ENCODE measurements around the gene INPP5A.

DNA sequence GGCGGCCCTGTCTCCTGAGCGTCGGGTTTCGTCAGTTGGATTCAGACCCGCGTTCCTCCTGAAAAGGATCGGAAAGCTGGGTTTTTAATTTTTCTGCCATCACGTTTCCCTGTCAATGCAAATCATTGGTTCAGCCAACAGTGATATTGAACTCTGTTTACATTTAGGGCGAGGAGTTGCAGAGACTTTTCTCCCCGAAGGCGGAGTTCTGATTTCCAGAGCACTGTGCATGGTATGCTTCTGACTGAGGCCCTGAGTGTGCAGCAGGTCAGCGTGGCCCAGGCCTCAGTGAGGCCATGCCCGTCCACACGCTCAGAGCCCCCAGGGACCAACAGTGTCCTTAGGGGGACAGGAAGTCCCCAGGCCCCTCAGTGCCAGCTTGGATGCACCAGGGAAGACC lies 221.3 kb downstream of the INPP5A start:
- TF ChIP-seq POLR2A (IDR thresholded peaks at IDR 0.05), result no peak
- TF ChIP-seq, protein P1, sequence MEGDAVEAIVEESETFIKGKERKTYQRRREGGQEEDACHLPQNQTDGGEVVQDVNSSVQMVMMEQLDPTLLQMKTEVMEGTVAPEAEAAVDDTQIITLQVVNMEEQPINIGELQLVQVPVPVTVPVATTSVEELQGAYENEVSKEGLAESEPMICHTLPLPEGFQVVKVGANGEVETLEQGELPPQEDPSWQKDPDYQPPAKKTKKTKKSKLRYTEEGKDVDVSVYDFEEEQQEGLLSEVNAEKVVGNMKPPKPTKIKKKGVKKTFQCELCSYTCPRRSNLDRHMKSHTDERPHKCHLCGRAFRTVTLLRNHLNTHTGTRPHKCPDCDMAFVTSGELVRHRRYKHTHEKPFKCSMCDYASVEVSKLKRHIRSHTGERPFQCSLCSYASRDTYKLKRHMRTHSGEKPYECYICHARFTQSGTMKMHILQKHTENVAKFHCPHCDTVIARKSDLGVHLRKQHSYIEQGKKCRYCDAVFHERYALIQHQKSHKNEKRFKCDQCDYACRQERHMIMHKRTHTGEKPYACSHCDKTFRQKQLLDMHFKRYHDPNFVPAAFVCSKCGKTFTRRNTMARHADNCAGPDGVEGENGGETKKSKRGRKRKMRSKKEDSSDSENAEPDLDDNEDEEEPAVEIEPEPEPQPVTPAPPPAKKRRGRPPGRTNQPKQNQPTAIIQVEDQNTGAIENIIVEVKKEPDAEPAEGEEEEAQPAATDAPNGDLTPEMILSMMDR (IDR thresholded peaks at IDR 0.05 in 8 of 11, conservative IDR thresholded peaks at IDR 0.05 in 3 of 11), result no peak
